ENCODE results near the gene FBXL12.
A peak's percentile ranks its signal among the peaks of the same experiment; 100 is the strongest.
"Not testable (repeated sequence)": the region's sequence is repeated elsewhere in the genome, so short reads cannot be mapped to it uniquely, and the experiment has no call there.

The FBXL12 gene

GRCh38 chr19:9791552-9792205 lies 27.2 kb downstream of the FBXL12 start:
- DNase-seq = peak; percentile 89

- DNase-seq = not testable (repeated sequence)
Measured at GRCh38 chr19:9791073-9791367, 27.9 kb downstream of the FBXL12 start.

GRCh38 chr19:9789579-9789978 lies 29.3 kb downstream of the FBXL12 start:
- DNase-seq = not testable (repeated sequence)

GRCh38 chr19:9789066-9789465 lies 29.8 kb downstream of the FBXL12 start:
- no peak for DNase-seq

GRCh38 chr19:9788604-9789003 lies 30.3 kb downstream of the FBXL12 start:
- not testable (repeated sequence) for DNase-seq

GRCh38 chr19:9786819-9787218 lies 32.1 kb downstream of the FBXL12 start:
- DNase-seq = no peak

GRCh38 chr19:9786342-9786741 lies 32.5 kb downstream of the FBXL12 start:
- no peak for DNase-seq

- peak; percentile 99 for DNase-seq
Measured at GRCh38 chr19:9785367-9786331, 33.2 kb downstream of the FBXL12 start.

- not testable (repeated sequence) for DNase-seq
Measured at GRCh38 chr19:9784163-9784496, 34.7 kb downstream of the FBXL12 start.

GRCh38 chr19:9782338-9782737 lies 36.5 kb downstream of the FBXL12 start:
- no peak for DNase-seq

GRCh38 chr19:9768175-9769112 lies 50.4 kb downstream of the FBXL12 start, which contains the start of gene ZNF846:
Gene ZNF846 (minus strand): TSS chr19:9768738. CDS start chr19:9764950, 3,788 bp downstream.
- DNase-seq = peak; percentile 96

Data from COR-L47 (cell line).